Thymus (tissue), 11 donors: ENCODE measurements around the gene PARVB. TPM values are rescaled to one million over a fixed set of nuclear protein-coding genes. Genes with fewer than 3 reads are reported as not detected.
"Not testable (repeated sequence)": the region's sequence is repeated elsewhere in the genome, so short reads cannot be mapped to it uniquely, and the experiment has no call there.

Experiments
- DNase-seq, 9 donors: peaks; one replicate each; pipeline ENCODE4 v3.0.0-alpha.2; 2013; ENCODE audit warnings: low spot score in 9 of 9, low read depth in 6 of 9, missing footprints in 1 of 9
- H3K27ac ChIP-seq, 2 donors: one replicate each; pipeline ENCODE4 v1.5.1; 2013; ENCODE audit warnings: control low read depth in 1 of 2, low read depth in 1 of 2, low read length in 1 of 2, mild to moderate bottlenecking in 1 of 2, moderate library complexity in 1 of 2
- H3K27me3 ChIP-seq, 2 donors: one replicate each; pipeline ENCODE4 v1.5.1; 2013; ENCODE audit warnings: low read length in 1 of 2; ENCODE audit not compliant: control insufficient read depth in 2 of 2, insufficient read depth in 1 of 2
- H3K36me3 ChIP-seq, 2 donors: one replicate each; pipeline ENCODE4 v1.5.1; 2013; ENCODE audit warnings: low read length in 1 of 2, mild to moderate bottlenecking in 1 of 2, moderate library complexity in 1 of 2; ENCODE audit not compliant: control insufficient read depth in 2 of 2, insufficient read depth in 2 of 2
- H3K4me1 ChIP-seq, 2 donors: one replicate each; pipeline ENCODE4 v1.5.1; 2013; ENCODE audit warnings: low read length in 2 of 2; ENCODE audit not compliant: control insufficient read depth in 2 of 2, insufficient read depth in 2 of 2
- H3K4me3 ChIP-seq, 2 donors: one replicate each; pipeline ENCODE4 v1.5.1; 2013; ENCODE audit warnings: low read length in 2 of 2, control low read depth in 1 of 2, mild to moderate bottlenecking in 1 of 2
- H3K9me3 ChIP-seq, 2 donors: one replicate each; pipeline ENCODE4 v1.5.1; 2013; ENCODE audit warnings: low read length in 1 of 2, mild to moderate bottlenecking in 1 of 2; ENCODE audit not compliant: control insufficient read depth in 2 of 2, insufficient read depth in 1 of 2
- WGBS: extraction: QIAGEN DNeasy Blood & Tissue Kit; methylation state at CpG from one replicate; pipeline ENCODE4 v1.1.7; 2013; 5-methylcytosine and 5-hydroxymethylcytosine counted together
- polyA plus RNA-seq: library from polyadenylated mRNA; stranded (reverse); fragments of 200-250 nt; gene quantifications from one replicate; pipeline ENCODE4 v1.2.3, GENCODE V29; 2013
- total RNA-seq: library from RNA; stranded (reverse); fragments of 120-200 nt; gene quantifications from one replicate; pipeline ENCODE4 v1.2.4, GENCODE V29; 2013
- donor health status: healthy.

The PARVB gene
- total and polyA plus RNA-seq, 2 donors = 14.5 to 15.2 TPM

DNA sequence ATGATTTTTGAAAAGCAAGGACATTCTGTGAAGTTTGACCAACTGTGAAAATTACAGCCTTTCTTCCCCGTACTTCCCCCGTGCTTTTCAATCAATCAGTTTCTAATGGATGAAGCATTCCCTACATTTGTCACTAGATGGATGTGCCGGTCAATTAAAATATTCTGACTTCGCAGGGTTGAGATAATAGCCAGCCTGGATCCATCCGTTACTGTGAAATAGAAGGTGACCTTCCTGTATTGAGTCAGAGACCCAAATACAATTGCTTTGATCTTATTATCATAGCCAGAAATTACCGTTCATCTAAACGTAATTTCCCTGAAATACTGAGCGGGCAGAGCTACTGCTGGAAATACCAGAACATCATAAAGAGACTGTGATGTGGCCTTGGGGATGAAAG is 21.1 kb upstream of the PARVB start:
- Histone ChIP-seq H3K27ac (no peak overlapping the region), H3K9me3 (peaks cover 1 to 4% of the 10 kb centered on the region in 2 donors), H3K27me3 (no peaks in the 10 kb centered on the region), H3K4me1 (no peaks in the 10 kb centered on the region), H3K36me3 (peaks cover 4 to 7% of the 10 kb centered on the region in 2 donors), H3K4me3 (no peak overlapping the region)
- no peak for DNase-seq
- WGBS = 97% methylated on average over 8 of the region's 8 CpGs

GRCh38 chr22:44003405-44004103 is 20.5 kb upstream of the PARVB start:
- H3K36me3 ChIP-seq = peaks cover 3 to 4% of the 10 kb centered on the region in 2 donors
- WGBS = 94% methylated on average over 7 of the region's 7 CpGs
- DNase-seq = no peak
- peaks cover 1 to 4% of the 10 kb centered on the region in 2 donors for H3K9me3 ChIP-seq
- H3K4me1 ChIP-seq = no peaks in the 10 kb centered on the region
- no peak overlapping the region for H3K27ac ChIP-seq
- no peaks in the 10 kb centered on the region for H3K27me3 ChIP-seq
- no peak overlapping the region for H3K4me3 ChIP-seq

DNA sequence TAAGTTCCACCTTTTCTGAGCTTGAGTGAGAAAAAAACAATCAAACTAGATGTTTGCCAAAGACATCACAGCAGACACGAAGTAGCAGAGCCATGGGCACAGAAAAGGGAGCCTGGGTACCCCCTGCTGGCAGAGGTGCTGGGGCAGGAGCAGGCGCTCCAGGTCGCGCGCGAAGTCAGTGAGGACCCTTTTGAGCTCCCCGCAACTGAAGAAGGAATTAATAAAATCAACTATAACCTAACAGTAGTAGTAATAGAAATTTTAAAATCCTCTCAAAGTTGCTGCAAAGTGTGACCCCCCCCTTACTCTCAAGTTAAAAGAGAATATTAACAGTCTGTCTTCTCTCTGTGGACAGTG is 20.0 kb upstream of the PARVB start:
- H3K27me3 ChIP-seq = no peaks in the 10 kb centered on the region
- H3K9me3 ChIP-seq = peaks cover 1 to 4% of the 10 kb centered on the region in 2 donors
- no peak overlapping the region for H3K4me3 ChIP-seq
- H3K4me1 ChIP-seq = no peaks in the 10 kb centered on the region
- peaks cover 0 to 3% of the 10 kb centered on the region in 2 donors for H3K36me3 ChIP-seq
- no peak overlapping the region for H3K27ac ChIP-seq
- 98% methylated on average over 7 of the region's 7 CpGs for WGBS
- no peak for DNase-seq

DNA sequence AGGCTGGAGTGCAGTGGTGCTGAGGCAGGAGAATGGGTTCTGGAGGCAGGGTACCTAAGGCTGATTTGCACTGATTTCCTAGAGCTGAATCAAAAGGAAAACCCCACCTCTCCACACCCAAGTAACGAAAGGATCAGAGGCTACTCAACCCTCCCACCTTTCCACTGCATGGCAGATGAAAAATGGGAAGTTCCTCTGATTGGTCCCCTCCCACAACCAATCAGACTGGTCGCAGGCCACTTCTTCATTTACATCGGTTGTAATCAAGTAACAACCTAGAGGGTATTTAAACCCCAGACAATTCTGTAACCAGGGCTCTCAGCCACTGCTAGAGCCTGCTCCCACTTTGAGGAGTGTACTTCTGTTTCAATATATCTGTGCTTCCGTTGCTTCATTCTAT is 18.6 kb upstream of the PARVB start:
- DNase-seq = no peak
- Histone ChIP-seq H3K9me3 (peaks cover 1 to 4% of the 10 kb centered on the region in 2 donors), H3K27me3 (no peaks in the 10 kb centered on the region), H3K4me1 (no peaks in the 10 kb centered on the region), H3K36me3 (no peaks in the 10 kb centered on the region), H3K4me3 (no peak overlapping the region), H3K27ac (no peak overlapping the region)
- 86% methylated on average over 4 of the region's 4 CpGs for WGBS

DNA sequence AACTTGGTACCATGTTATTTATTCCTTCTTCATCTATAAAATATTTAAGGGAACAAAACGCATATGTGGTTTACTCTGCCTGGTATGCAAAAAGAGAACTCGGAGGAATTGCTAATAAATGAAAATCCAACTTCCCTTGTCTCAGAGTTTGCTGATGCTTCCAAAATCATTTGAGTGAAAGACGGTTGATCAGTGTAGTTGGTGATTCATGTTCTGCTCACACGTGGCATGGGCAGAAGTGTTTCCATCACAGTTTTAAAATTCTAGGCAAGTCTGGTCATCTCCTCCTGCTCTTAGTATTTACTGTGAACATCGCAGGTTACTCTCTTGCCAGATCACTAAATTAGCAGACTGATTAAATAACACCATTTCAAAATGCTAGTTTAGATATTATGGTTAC is 11.9 kb upstream of the PARVB start:
- no peaks in the 10 kb centered on the region for H3K9me3 ChIP-seq
- no peaks in the 10 kb centered on the region for H3K36me3 ChIP-seq
- 81% methylated on average over 5 of the region's 5 CpGs for WGBS
- no peaks in the 10 kb centered on the region for H3K4me1 ChIP-seq
- no peak overlapping the region for H3K27ac ChIP-seq
- H3K27me3 ChIP-seq = no peaks in the 10 kb centered on the region
- H3K4me3 ChIP-seq = no peak overlapping the region
- DNase-seq = no peak

GRCh38 chr22:44012591-44012990 is 11.5 kb upstream of the PARVB start:
- Histone ChIP-seq H3K4me1 (no peaks in the 10 kb centered on the region), H3K4me3 (no peak overlapping the region), H3K27ac (no peak overlapping the region), H3K27me3 (no peaks in the 10 kb centered on the region), H3K36me3 (no peaks in the 10 kb centered on the region), H3K9me3 (no peaks in the 10 kb centered on the region)
- WGBS = 95% methylated on average over 7 of the region's 7 CpGs
- DNase-seq = no peak

GRCh38 chr22:44014241-44014640 is 9.9 kb upstream of the PARVB start:
- H3K36me3 ChIP-seq = no peaks in the 10 kb centered on the region
- no peaks in the 10 kb centered on the region for H3K4me1 ChIP-seq
- WGBS = 96% methylated on average over 2 of the region's 2 CpGs
- no peaks in the 10 kb centered on the region for H3K9me3 ChIP-seq
- no peak overlapping the region for H3K27ac ChIP-seq
- H3K27me3 ChIP-seq = no peaks in the 10 kb centered on the region
- no peak overlapping the region for H3K4me3 ChIP-seq
- DNase-seq = no peak

DNA sequence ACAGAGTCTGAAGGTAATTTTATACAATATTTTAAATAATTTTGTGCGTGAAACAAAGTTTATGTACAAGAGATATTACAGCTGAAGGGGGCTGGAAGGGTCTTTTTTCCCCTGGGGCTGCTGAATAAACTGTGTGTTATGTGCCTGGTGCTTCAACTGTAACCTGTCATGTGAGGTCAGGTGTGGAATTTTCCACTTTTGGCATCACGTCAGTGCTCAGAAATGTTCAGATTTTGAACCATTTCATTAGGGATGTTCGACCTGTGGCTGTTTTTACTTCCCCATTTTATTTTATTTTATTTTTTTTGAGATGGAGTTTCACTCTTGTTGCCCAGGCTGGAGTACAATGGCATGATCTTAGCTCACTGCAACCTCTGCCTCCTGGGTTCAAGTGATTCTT is 7.5 kb upstream of the PARVB start:
- H3K27ac ChIP-seq, H3K4me3 ChIP-seq, H3K4me1 ChIP-seq, H3K36me3 ChIP-seq, H3K9me3 ChIP-seq, DNase-seq, H3K27me3 ChIP-seq: not testable (repeated sequence)
- 71% methylated on average over 3 of the region's 3 CpGs for WGBS

DNA sequence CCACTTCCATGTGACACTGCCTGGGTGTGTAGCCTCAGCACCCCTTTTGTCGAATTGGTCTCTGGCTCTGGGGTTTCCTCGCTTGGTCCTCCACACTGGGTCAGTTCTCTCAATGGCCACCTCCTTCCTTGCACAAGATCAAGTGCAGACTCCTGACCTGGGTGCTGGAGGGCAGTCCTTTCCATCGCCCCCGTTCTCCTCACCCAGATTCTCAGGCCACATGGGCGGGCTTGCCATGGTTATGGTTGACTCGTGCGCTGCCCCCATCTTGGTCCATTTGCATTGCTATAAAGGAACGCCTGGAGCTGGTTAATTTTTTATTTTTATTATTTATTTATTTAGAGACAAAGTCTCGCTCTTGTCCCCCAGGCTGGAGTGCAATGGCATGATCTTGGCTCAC is 5.5 kb upstream of the PARVB start:
- H3K36me3 ChIP-seq = no peaks in the 10 kb centered on the region
- no peak for DNase-seq
- H3K27ac ChIP-seq = no peak overlapping the region
- peaks cover 0 to under 1% of the 10 kb centered on the region in 2 donors for H3K4me1 ChIP-seq
- peaks cover 1 to 2% of the 10 kb centered on the region in 2 donors for H3K27me3 ChIP-seq
- H3K4me3 ChIP-seq = no peak overlapping the region
- H3K9me3 ChIP-seq = no peaks in the 10 kb centered on the region
- WGBS = 97% methylated on average over 9 of the region's 9 CpGs
